DND-41 (cell line): ENCODE results near the gene DCAF4.

ENCODE experiments used
- ATAC-seq: fragments of 200-7000 bp; cut with Tn5 transposase; 3 replicates; pipeline ENCODE4 v1.9.1; 2021; ENCODE audit warnings: low read depth; ENCODE audit not compliant: insufficient read depth
- DNase-seq: peaks from one replicate; pipeline ENCODE4 v3.0.0-alpha.2; 2020
- H2AFZ ChIP-seq: 2 replicates; pipeline ENCODE4 v1.6.0; 2012; ENCODE audit warnings: low read depth, low read length
- H3K27ac ChIP-seq: 2 replicates; pipeline ENCODE4 v1.5.1; 2012; ENCODE audit warnings: low read length, inconsistent platforms
- H3K27me3 ChIP-seq: fragments of 200-600 bp; sonication (generic); 2 replicates; pipeline ENCODE4 v1.6.0; 2012; ENCODE audit warnings: low read length, mild to moderate bottlenecking, inconsistent platforms; ENCODE audit not compliant: insufficient read depth, poor library complexity
- H3K36me3 ChIP-seq: 2 replicates; pipeline ENCODE4 v1.5.1; 2012; ENCODE audit warnings: low read length, inconsistent platforms; ENCODE audit not compliant: insufficient read depth
- H3K4me1 ChIP-seq: 2 replicates; pipeline ENCODE4 v1.5.1; 2012; ENCODE audit warnings: mild to moderate bottlenecking, low read length; ENCODE audit not compliant: insufficient read depth
- H3K4me2 ChIP-seq: 2 replicates; pipeline ENCODE4 v1.6.0; 2012; ENCODE audit warnings: mild to moderate bottlenecking, moderate library complexity, low read length, inconsistent platforms; ENCODE audit not compliant: insufficient read depth
- H3K4me3 ChIP-seq, 2 experiments: fragments of 200-600 bp in 1 of 2; shearing (Covaris generic) in 1 of 2; 2 replicates each; pipeline ENCODE4 v1.5.1; 2012 to 2016; ENCODE audit warnings: inconsistent platforms in 2 of 2, low read length in 2 of 2, mild to moderate bottlenecking in 2 of 2, low read depth in 1 of 2, moderate library complexity in 1 of 2
- H3K79me2 ChIP-seq: 2 replicates; pipeline ENCODE4 v1.6.0; 2012; ENCODE audit warnings: low read length, inconsistent platforms; ENCODE audit not compliant: insufficient read depth
- H3K9ac ChIP-seq: 2 replicates; pipeline ENCODE4 v1.6.0; 2012; ENCODE audit warnings: low read depth, mild to moderate bottlenecking, inconsistent platforms, low read length, moderate library complexity
- H3K9me3 ChIP-seq: 2 replicates; pipeline ENCODE4 v1.5.1; 2012; ENCODE audit warnings: low read length, moderate library complexity, mild to moderate bottlenecking, inconsistent platforms; ENCODE audit not compliant: insufficient read depth, severe bottlenecking
- H4K20me1 ChIP-seq: 2 replicates; pipeline ENCODE4 v1.6.0; 2012; ENCODE audit warnings: low read length; ENCODE audit not compliant: insufficient read depth
- CTCF ChIP-seq: IDR thresholded peaks from 2 replicates; pipeline ENCODE4 v1.5.1; 2012; ENCODE audit warnings: borderline replicate concordance, low read length, moderate library complexity, mild to moderate bottlenecking; ENCODE audit not compliant: poor library complexity, severe bottlenecking; ENCODE audit errors: extremely low read depth
- EZH2 ChIP-seq: IDR thresholded peaks from 3 replicates; pipeline ENCODE4 v1.6.1; 2012; ENCODE audit warnings: borderline replicate concordance, low read depth, mild to moderate bottlenecking, moderate library complexity, low read length, inconsistent platforms; ENCODE audit not compliant: severe bottlenecking

The DCAF4 gene

GRCh38 chr14:72941286-72941985 lies 15.2 kb downstream of the DCAF4 start:
- H3K27me3 ChIP-seq = no peaks in the 10 kb centered on the region
- H3K36me3 ChIP-seq = peaks cover 22% of the 10 kb centered on the region
- H3K79me2 ChIP-seq = no peaks in the 10 kb centered on the region
- no peaks in the 10 kb centered on the region for H3K9me3 ChIP-seq
- H3K4me3 ChIP-seq = no peak overlapping the region
- no peaks in the 10 kb centered on the region for H4K20me1 ChIP-seq
- H3K4me2 ChIP-seq = no peak overlapping the region
- no peak overlapping the region for H2AFZ ChIP-seq
- H3K9ac ChIP-seq = no peak overlapping the region
- ATAC-seq (no peak), DNase-seq (no peak)
- TF ChIP-seq CTCF = no peak
- no peak for TF ChIP-seq EZH2
- no peak overlapping the region for H3K27ac ChIP-seq
- no peaks in the 10 kb centered on the region; the same call in 1 of the 2 replicates for H3K4me1 ChIP-seq

DNA sequence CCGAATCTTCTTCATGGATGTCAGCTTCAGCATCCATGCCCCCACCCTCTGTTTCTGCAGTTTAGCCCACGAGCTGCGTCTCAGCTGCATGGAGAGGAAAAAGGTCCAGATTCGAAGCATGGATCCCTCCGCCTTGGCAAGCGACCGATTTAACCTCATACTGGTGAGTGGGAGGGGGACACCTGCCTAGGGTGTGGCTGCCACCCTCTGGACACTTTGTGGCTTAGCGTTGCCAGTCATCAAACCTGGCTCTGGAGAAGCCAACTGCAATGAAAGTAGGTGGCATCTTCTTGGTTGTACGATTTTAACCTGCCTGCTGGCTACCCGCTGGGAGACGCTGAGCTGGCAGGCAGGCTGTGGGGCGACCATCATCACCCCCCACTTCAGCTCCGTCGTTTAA lies 16.7 kb downstream of the DCAF4 start:
- ATAC-seq = no peak
- peaks cover 26% of the 10 kb centered on the region for H3K36me3 ChIP-seq

GRCh38 chr14:72943876-72944430 lies 17.7 kb downstream of the DCAF4 start:
- Histone ChIP-seq H2AFZ (no peak overlapping the region), H3K4me2 (no peak overlapping the region), H3K9me3 (no peaks in the 10 kb centered on the region), H3K36me3 (peaks cover 26% of the 10 kb centered on the region), H3K27me3 (no peaks in the 10 kb centered on the region), H3K79me2 (no peaks in the 10 kb centered on the region), H3K4me3 (no peak overlapping the region), H3K9ac (no peak overlapping the region), H3K4me1 (no peaks in the 10 kb centered on the region), H3K27ac (no peak overlapping the region), H4K20me1 (no peaks in the 10 kb centered on the region)
- DNase-seq = no peak
- TF ChIP-seq EZH2 (no peak), CTCF (no peak)
- no peak for ATAC-seq

More for the DNA sequence above, 16.7 kb downstream of the DCAF4 start:
- no peaks in the 10 kb centered on the region for H3K79me2 ChIP-seq
- H3K4me3 ChIP-seq = no peak overlapping the region
- TF ChIP-seq CTCF = no peak
- TF ChIP-seq EZH2 = no peak
- no peaks in the 10 kb centered on the region for H4K20me1 ChIP-seq
- no peak overlapping the region for H3K9ac ChIP-seq
- no peaks in the 10 kb centered on the region for H3K9me3 ChIP-seq
- no peak overlapping the region for H3K4me2 ChIP-seq
- no peak overlapping the region for H2AFZ ChIP-seq
- no peak overlapping the region for H3K27ac ChIP-seq
- H3K27me3 ChIP-seq = no peaks in the 10 kb centered on the region
- no peaks in the 10 kb centered on the region for H3K4me1 ChIP-seq
- no peak for DNase-seq
